PC-9 (cell line): Measurements from ENCODE around the gene TUBA4B.

ENCODE experiments used
- CTCF ChIP-seq: fragments of 200-600 bp; sonication (generic); conservative IDR thresholded peaks from 2 replicates; pipeline ENCODE4 v1.6.1; 2017; ENCODE audit warnings: mixed run types, antibody characterized with exemption, mild to moderate bottlenecking, moderate library complexity
- EZH2 ChIP-seq: fragments of 200-600 bp; sonication (generic); IDR thresholded peaks from 2 replicates; pipeline ENCODE4 v1.8.0; 2017; ENCODE audit warnings: antibody characterized with exemption, low read depth

GRCh38 chr2:219250049-219250781 lies 2.8 kb upstream of the TUBA4B start:
- TF ChIP-seq CTCF (no peak), EZH2 (no peak)
